HG02943 (cell line): ENCODE results near the gene HMGCL.
"Not testable (repeated sequence)": the region's sequence is repeated elsewhere in the genome, so short reads cannot be mapped to it uniquely, and the experiment has no call there.

Source experiments
- ATAC-seq: cut with Tn5 transposase; IDR thresholded peaks from one replicate; pipeline ENCODE4 v1.9.1; 2021; ENCODE audit warnings: mild to moderate bottlenecking, low read depth, moderate library complexity; ENCODE audit not compliant: unreplicated experiment

HMGCL gene

DNA sequence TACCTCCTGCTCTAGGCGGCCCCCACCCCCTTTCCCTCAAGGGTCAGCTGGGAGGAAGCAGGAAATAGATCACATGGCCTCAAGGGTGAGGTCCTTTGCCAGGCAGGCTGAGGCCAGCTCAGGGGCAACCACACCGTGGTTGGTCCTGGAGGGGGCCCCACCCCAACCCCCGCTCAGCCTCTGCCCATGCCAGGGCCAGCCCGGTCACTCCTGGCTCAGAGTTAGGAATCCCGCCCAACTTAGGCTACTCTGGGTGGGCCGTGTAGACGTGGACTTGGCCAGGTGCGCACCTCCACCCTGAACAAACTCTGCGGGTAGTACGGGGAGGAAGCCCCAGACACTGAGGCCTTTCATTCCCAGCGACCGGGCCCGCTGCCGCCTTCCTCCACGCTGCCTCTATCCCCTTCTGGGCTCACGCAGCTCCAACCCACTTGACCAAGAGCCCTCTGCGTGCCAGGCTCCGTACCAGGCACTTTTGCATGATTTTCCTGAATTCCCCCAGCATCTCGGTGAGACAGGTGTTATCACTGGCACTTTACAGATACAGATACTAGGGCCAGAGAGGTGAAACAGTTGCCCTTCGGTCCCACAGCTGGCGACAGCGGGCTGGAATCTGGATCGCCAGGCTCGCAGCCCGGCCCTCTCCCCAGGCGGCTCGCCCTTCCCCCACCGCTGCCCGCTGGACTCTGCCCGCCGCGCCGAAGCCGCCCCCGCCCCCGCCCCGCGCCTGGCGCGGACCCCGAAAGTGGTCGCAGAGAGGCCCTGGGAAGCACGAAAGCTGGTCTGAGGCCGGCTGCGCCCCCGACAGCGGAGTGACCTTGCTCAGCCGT is 25.4 kb downstream of the HMGCL start:
- ATAC-seq, result peak; percentile 10

DNA sequence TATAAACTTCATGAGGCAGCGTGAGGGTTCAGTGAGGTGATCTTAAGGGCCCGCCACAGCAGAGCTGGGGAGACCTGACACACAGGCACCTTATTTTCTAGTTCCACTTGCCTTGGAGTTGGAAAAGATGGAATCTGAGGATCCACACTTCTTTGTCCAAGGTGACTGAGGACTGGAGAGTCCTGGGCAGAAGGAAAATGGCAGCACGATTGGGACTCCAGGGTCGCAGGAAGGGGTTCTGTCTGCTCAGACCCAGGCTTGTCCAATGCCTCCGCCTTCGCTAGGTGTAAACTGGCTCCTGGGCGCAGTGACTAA is 26.0 kb downstream of the HMGCL start:
- no peak for ATAC-seq

DNA sequence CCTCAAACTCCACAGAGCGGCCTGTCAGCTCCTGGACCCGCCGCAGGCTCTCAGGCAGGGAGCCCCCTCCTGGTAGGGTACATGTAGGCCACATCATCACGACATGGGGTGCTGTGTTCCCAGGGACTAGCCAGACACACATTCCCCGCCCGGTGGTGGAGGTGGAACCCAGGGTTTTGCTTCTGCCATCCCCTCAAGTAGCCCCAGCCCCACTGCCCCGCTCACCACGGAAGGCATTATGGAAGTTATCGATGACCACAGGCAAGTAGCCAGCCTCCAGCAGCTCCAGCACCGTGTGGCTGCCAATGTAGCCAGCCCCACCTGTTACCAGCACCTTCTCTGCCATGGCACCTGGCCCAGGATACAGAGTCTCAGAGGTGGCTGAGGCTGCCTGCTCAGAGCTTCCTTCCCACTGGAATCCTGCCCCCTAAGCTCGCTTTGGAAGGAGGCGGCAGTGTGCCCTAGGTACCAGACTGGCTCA is 26.5 kb downstream of the HMGCL start:
- ATAC-seq, result no peak

DNA sequence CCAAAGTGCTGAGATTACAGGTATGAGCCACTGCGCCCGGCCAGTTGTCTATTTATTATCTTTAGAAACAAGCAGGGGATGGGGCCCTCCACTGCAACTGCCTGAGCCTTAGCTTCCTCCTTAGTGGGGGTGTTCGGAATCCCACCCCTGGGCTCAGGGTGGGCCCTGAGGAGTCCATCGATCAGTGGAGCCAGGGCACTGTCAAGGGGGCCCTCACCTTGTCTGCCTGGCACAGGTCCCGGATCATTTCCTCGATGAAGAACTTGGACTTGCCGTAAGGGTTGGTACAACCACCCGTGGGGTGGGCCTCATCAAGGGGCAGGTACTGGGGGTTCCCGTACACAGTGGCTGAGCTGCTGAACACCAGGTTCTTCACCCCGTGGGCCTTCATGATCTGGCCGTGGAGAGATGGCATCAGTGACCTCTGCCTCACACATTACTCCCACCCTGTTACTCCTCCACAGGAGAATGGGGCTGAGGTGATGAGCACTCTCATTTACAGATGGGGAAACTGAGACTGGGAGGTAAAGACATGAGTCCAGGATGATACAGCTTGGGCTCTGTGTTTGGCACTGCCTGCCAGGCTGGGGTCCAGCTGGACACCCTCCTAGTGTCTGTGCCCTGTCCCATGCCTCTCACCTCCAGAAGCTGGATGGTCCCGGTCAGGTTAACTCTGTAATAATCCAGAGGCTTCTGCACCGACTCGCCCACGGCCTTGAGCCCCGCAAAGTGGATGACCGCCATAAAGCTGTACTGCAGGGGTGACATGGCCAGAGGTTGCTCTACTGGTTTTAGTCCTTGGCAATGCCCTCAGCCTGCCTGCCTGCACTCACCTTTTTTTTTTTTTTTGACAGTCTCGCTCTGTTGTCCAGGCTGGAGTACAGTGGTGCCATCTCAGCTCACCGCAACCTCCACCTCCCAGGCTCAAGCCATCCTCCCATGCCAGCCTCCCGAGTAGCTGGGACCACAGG is 27.5 kb downstream of the HMGCL start:
- no peak for ATAC-seq

DNA sequence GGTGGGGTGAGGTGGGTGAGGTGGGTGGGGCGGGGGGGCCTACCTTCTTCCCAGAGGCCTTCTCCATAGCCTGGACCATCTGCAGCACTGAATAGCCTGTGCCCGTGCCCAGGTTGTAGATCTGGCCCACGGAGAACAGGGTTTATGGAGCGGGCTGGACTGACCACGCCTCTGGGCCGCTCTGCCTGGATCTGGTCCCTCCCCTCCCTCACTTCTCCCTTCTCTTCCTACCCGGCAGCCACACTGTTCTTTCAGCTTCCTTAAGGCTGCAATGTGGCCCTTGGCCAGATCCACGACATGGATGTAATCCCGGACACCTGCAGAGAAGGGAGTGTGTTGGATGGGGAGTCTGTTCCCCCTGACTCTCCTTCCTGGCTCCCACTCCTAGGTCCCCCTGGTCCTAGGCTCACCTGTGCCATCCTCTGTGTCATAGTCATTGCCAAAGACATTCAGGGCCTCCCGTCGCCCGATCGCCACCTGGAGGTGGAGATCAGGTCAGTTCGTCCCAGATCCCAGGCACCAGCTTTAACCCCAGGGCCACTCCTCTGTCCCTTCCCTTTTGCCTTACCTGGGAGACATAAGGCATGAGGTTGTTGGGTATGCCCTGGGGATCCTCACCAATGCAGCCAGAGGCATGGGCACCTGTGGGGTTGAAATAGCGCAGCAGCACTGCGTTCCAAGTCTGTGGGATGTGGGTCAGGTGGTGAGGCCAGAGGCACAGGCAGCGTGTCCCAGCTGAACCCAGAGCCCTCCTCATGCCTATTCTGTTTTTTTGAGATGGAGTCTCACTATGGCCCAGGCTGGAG is 28.6 kb downstream of the HMGCL start:
- ATAC-seq, result no peak

DNA sequence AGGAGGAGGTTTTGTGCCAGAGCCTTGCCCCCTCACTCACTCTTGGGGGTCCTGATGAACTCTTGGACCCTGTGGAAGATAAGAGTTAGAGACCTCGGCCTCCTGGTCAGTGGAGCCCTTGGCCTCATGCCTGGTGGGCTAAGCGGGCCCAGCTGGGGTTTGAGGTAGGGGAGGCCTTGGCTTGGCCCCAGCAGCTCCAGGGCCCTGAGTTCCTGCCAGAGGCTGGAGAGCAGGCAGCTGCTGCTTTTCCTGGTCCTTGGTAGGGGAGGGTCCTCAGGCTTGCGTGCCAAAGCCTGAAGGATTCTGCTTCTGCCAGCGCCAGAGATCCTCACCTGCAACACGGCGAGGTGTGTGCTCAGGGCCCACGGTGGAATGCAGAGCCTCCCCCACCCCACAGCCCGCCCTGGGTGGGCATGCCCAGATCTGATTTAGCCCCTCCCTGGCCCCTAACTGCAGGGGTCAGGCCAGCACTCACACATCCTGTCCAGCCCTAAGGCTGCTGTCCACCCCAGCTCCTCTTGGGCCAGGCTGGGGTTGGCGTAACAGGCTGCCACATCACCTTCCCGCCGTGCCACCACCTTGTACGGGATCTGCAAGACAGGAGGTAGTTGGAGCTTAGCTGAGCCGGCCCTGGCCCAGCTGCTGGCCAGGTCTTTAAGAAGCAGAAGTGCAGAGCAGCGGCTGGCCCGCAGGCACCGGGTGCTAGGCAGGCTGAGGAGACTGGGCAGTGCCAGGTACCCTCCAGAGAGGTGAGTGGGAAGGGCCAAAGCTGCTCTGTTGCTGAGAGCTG is 29.4 kb downstream of the HMGCL start:
- ATAC-seq, result no peak

DNA sequence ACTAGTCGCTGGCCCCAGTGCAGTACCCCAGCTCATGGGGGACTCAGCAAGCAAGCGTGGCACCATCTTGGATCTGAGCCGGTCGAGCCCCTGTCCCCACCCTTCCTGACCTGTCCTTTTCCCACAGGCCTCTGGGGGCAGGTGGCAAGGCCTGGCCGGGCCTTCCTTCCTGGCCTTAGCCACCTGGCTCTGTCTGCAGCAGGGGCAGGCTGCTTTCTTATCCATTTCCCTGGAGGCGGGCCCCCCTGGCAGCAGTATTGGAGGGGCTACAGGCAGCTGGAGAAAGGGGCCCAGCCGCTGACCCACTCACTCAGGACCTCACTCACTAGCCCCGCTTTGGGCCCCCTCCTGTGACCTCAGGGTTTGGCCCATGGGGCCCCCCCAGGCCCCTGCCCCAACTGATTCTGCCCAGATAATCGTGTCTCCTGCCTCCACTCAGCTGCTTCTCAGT is 30.5 kb downstream of the HMGCL start:
- not testable (repeated sequence) for ATAC-seq

DNA sequence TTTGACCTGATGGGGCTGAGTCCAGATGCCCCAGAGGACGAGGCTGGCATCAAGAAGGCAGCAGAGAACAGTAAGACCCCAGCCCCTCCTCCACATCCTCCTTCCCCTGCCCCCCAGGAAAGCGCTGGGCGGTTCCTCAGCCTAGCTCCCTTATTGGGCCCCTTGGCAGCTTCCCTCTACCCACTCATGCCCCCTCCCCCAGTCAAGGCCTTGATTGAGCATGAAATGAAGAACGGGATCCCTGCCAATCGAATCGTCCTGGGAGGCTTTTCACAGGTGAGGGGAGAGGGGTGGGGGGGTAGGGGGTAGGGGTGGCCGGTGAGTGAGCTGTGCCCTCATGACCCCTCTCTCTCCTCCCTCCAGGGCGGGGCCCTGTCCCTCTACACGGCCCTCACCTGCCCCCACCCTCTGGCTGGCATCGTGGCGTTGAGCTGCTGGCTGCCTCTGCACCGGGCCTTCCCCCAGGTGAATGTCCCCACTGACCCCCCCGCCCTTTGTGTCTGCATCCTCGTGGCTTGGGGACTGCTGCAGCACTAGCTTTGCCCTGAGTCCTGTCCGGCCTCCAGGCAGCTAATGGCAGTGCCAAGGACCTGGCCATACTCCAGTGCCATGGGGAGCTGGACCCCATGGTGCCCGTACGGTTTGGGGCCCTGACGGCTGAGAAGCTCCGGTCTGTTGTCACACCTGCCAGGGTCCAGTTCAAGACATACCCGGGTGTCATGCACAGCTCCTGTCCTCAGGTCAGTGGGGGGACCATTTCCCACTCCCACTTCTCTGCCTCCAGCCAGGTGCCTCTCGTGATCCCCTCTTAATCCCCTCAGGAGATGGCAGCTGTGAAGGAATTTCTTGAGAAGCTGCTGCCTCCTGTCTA is 31.1 kb downstream of the HMGCL start:
- no peak for ATAC-seq

DNA sequence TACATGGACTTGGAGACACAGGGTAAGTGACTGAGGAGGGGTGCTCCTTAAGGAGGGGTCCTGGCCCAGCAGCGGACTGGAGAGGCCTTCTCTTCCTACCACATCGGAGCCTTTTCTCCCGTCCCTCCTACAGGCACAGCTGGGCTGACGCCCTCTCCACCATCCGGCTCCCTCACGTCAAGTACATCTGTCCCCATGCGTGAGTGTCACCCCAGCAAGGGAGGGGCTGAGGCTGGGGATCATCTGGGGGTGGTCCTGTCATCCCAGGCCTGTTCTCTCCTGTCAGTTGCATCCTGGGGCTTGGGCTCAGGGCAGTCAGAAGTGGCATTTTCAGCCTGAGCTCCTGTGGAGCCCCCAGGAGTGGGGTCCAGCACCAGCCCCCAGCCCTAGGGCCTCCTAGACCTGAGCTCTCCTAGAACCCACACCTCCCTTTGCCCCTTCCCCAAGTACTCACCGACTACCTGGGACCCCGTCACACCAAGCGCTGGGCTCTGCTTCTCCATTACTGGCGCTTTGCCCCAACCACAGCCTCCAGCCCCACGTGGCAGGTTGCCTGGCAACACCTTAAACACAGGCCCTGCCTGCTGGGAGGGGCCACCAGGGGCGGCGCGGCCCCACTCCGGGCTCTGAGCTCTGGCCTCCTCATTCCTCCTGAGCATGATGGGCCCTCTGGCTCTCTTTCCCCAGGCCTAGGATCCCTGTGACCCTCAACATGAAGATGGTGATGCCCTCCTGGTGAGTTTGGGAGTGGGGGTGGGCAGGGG is 32.0 kb downstream of the HMGCL start:
- no peak for ATAC-seq

DNA sequence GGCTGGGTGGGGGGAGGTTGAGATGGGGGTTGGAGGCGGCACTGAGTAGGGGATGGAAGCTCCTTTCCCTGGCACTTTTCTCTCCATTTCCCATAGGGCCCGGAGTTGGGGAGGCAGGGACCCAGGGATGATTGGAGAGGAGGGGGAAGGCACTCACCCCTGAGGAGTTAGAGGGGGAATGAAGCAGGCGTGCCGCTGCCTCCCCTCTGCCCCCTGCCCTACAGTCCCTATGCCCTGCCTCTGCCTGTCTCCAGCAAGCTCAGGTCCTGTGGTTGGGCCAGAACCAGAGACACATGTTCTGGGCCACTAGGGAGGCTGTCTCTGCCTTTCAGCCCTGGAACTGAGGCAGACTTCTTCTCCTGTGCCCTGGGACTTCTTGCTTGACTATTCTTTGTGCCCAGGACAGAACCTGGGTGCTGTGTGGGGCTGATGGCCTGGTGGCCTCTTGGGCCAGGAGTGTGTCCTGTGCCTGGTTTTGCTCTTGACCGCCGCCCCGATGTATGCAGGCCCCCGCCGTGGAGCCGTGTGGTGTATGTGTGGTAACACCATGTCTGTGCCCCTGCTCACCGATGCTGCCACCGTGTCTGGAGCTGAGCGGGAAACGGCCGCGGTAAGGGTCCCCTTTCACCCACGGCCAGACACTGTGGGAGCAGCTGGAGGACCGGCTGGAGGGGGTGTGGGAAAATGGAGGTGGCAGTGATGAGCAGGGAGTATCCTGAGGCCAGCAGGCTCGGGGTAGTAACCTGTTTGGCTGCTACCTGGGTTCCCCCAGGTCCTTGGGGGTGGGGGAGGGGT is 32.9 kb downstream of the HMGCL start:
- no peak for ATAC-seq

DNA sequence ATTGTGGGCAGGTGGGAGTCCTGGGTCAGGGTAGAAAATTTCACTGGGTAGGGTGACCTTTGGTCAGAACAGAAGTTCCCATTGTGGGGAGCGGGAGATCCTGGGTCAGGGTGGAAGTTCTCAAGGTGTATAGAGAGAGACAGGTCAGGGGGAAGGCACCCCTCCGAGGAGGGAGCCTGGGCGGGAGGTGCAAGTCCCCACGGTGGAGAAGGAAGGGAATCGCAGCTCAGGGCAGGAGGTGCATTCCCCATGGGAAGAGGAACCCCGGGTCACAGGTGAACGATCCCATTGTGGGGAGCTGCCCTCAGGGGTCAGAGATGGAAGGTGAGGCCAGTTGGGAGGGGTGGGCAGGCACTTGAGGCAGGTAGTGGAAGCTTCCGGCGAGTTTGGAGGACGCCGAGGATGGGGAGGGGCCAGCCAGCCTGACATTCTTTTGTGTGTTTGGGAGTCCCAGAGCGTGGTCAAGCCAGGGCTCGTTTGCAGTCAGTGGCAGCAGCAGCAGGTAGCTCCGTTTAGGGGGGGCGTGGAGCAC is 33.6 kb downstream of the HMGCL start:
- ATAC-seq, result no peak

DNA sequence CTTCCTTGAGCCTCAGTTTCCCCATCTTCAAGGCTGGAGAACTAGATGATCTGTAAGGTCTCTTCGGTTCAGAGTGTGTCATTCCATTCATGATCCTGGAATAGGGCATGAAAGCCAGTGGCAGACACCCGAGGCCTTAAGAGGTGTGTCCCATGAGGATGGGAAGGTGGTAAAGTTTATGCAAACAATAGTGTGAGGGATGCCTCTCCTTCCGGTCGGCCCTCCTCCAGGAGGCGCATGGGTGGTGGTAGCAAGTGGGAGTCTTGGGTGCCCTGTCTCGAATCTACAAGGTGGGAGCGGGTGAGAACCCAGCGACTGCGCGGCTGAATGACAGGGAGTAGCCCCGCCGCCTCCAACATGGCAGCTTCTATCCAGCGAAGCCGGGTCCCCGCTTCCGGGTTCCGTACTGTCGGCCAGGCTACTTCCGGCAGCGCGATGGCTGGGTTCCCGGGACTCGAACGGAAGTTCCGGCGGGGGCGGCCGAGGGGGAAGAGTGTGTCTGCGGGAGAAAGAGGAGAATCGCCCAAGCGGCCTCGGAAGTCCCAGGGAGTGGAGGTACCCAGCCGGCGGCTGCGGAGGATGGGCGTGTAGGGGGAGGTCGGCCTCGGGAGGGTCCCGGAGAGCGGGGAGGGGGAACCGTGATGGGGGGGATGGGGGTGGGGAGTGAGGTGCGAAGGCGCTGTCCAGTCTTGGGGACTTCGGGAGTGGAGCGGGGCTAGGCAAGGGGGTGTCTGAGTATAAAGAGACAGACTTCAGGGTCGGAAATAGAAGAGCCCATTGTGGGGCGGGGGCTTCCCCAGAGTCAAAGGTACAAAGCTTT is 34.3 kb downstream of the HMGCL start, which contains the start of gene LYPLA2:
LYPLA2 (plus strand) TSS at position 450 of the 820 bp plus-strand sequence. CDS start 1,538 bp downstream, outside the sequence.
- peak; percentile 63 for ATAC-seq

DNA sequence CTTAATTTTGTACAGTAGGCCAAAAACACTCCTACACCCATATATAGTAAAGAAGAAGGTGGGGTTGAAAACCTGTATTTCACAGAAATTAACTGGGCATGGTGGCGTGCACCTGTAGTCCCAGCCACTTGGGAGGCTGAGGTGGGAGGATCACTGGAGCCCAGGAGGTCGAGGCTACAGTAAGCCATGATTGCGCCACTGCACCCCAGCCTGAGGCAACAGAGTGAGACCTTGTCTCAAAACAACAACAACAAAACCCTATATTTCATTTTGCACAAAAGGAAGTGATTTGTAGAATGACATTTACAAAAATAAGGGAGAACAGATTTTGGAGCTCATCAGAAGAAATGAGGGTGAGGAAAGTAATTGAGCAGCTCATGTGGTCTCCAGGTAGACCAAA is 36.5 kb downstream of the HMGCL start:
- no peak for ATAC-seq

DNA sequence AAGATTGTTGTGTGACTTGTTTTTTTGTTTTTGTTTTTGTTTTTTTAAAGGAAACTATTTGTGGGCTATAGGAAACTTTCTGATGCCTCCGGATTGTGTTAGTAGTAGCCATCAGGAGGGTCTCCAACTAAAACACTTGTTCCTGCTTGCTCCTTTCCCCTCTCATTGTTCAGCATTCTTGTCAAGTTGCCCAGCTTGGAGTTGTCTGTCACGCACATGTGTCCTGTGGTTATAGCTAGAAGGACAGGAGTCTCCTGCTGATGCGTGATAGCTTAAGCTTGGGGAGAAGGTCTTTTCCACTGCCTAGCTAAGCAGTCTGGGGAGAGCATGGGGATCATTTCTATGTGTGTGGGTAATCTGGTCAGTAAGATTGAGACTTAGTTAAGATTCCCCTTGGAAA is 37.5 kb downstream of the HMGCL start:
- ATAC-seq, result no peak

DNA sequence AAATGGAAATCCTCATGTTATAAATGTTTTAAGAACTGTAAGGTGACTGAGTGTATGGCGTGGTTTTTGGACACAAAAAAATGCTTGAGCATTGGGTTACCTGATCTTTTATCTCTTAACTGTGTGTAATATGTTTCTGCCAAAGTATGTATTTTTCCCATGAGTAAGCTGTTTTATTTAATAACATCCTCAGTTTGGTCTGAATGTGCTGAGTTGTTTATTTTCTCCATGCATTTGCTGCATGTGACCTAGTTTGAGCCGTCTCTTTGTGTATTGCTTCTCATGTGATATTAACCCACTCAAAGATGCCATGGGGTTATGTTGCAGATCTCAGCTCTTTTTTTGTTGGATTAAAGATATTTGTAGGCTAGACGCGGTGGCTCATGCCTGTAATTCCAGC is 40.4 kb downstream of the HMGCL start:
- no peak for ATAC-seq

DNA sequence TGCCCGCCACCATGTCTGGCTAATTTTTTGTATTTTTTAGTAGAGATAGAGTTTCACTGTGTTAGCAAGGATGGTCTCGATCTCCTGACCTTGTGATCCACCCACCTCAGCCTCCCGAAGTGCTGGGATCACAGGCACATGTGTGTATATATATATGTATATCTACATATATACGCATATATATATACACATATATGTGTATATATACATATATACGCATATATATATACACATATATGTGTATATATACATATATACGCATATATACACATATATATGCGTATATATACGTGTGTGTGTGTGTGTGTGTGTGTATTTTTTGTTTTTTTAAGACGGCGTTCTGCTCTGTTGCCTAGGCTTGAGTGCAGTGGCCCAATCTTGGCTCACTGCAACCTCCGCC is 42.1 kb downstream of the HMGCL start:
- not testable (repeated sequence) for ATAC-seq
